Lower leg skin (tissue), 3 donors: Measurements from ENCODE around the gene TAAR8.

Experiments used
- POLR2A ChIP-seq, 2 donors: fragments of 450-650 bp; IDR thresholded peaks; one replicate each; pipeline ENCODE4 v1.6.1; 2016 to 2017; ENCODE audit warnings: antibody characterized with exemption in 2 of 2, mild to moderate bottlenecking in 1 of 2, moderate library complexity in 1 of 2
- TF ChIP-seq, protein P1 (sequence below), 3 donors: fragments of 450-650 bp; IDR thresholded peaks; one replicate each; pipeline ENCODE4 v1.5.1; 2016; ENCODE audit warnings: antibody characterized with exemption in 3 of 3, mild to moderate bottlenecking in 3 of 3, moderate library complexity in 2 of 3

- TF ChIP-seq POLR2A (IDR thresholded peaks at IDR 0.05) = no peak
- TF ChIP-seq, protein P1, sequence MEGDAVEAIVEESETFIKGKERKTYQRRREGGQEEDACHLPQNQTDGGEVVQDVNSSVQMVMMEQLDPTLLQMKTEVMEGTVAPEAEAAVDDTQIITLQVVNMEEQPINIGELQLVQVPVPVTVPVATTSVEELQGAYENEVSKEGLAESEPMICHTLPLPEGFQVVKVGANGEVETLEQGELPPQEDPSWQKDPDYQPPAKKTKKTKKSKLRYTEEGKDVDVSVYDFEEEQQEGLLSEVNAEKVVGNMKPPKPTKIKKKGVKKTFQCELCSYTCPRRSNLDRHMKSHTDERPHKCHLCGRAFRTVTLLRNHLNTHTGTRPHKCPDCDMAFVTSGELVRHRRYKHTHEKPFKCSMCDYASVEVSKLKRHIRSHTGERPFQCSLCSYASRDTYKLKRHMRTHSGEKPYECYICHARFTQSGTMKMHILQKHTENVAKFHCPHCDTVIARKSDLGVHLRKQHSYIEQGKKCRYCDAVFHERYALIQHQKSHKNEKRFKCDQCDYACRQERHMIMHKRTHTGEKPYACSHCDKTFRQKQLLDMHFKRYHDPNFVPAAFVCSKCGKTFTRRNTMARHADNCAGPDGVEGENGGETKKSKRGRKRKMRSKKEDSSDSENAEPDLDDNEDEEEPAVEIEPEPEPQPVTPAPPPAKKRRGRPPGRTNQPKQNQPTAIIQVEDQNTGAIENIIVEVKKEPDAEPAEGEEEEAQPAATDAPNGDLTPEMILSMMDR (IDR thresholded peaks at IDR 0.05) = no peak
Observed at GRCh38 chr6:132566404-132566803, 13.9 kb downstream of the TAAR8 start.
